Measurements from ENCODE around the gene CSF2RB.

CSF2RB gene

GRCh38 chr22:36922105-36922608 is 8.7 kb downstream of the CSF2RB start:
- H3K27ac ChIP-seq (ENCODE audit: low read depth, low read length): no peak overlapping the region
- H3K27me3 ChIP-seq (ENCODE audit: insufficient read depth, low read length): peaks cover 9% of the 10 kb centered on the region
- H3K4me1 ChIP-seq (ENCODE audit: control insufficient read depth, insufficient read depth, low read length, unreplicated experiment): no peaks in the 10 kb centered on the region
- H3K36me3 ChIP-seq (ENCODE audit: insufficient read depth, low read length): no peaks in the 10 kb centered on the region
- no peak overlapping the region for H2AFZ ChIP-seq (ENCODE audit: low read length, unreplicated experiment)
- H3K4me3 ChIP-seq (ENCODE audit: low read depth, low read length): no peak overlapping the region
- no peaks in the 10 kb centered on the region for H3K79me2 ChIP-seq (ENCODE audit: control insufficient read depth, insufficient read depth, low read length, unreplicated experiment)

GRCh38 chr22:36922711-36923110 is 9.3 kb downstream of the CSF2RB start:
- Histone ChIP-seq H2AFZ (ENCODE audit: low read length, unreplicated experiment) (no peak overlapping the region), H3K27me3 (ENCODE audit: insufficient read depth, low read length) (peaks cover 12% of the 10 kb centered on the region), H3K27ac (ENCODE audit: low read depth, low read length) (no peak overlapping the region), H3K36me3 (ENCODE audit: insufficient read depth, low read length) (no peaks in the 10 kb centered on the region), H3K4me1 (ENCODE audit: control insufficient read depth, insufficient read depth, low read length, unreplicated experiment) (no peaks in the 10 kb centered on the region), H3K4me3 (ENCODE audit: low read depth, low read length) (no peak overlapping the region), H3K79me2 (ENCODE audit: control insufficient read depth, insufficient read depth, low read length, unreplicated experiment) (no peaks in the 10 kb centered on the region)

- Histone ChIP-seq H3K27me3 (ENCODE audit: insufficient read depth, low read length) (peaks cover 16% of the 10 kb centered on the region), H3K79me2 (ENCODE audit: control insufficient read depth, insufficient read depth, low read length, unreplicated experiment) (no peaks in the 10 kb centered on the region), H3K27ac (ENCODE audit: low read depth, low read length) (no peak overlapping the region), H3K36me3 (ENCODE audit: insufficient read depth, low read length) (no peaks in the 10 kb centered on the region), H2AFZ (ENCODE audit: low read length, unreplicated experiment) (no peak overlapping the region), H3K4me3 (ENCODE audit: low read depth, low read length) (no peak overlapping the region), H3K4me1 (ENCODE audit: control insufficient read depth, insufficient read depth, low read length, unreplicated experiment) (no peaks in the 10 kb centered on the region)
Observed at GRCh38 chr22:36923131-36923788, 9.8 kb downstream of the CSF2RB start.

- no peaks in the 10 kb centered on the region for H3K4me1 ChIP-seq (ENCODE audit: control insufficient read depth, insufficient read depth, low read length, unreplicated experiment)
- no peaks in the 10 kb centered on the region for H3K36me3 ChIP-seq (ENCODE audit: insufficient read depth, low read length)
- no peak overlapping the region for H3K4me3 ChIP-seq (ENCODE audit: low read depth, low read length)
- H3K79me2 ChIP-seq (ENCODE audit: control insufficient read depth, insufficient read depth, low read length, unreplicated experiment): no peaks in the 10 kb centered on the region
- H3K27ac ChIP-seq (ENCODE audit: low read depth, low read length): no peak overlapping the region
- H3K27me3 ChIP-seq (ENCODE audit: insufficient read depth, low read length): peaks cover 9% of the 10 kb centered on the region
- no peak overlapping the region for H2AFZ ChIP-seq (ENCODE audit: low read length, unreplicated experiment)
Observed at GRCh38 chr22:36924151-36924698, 10.8 kb downstream of the CSF2RB start.

- H3K27me3 ChIP-seq (ENCODE audit: insufficient read depth, low read length): peaks cover 15% of the 10 kb centered on the region
- H3K4me3 ChIP-seq (ENCODE audit: low read depth, low read length): no peak overlapping the region
- no peaks in the 10 kb centered on the region for H3K36me3 ChIP-seq (ENCODE audit: insufficient read depth, low read length)
- no peaks in the 10 kb centered on the region for H3K79me2 ChIP-seq (ENCODE audit: control insufficient read depth, insufficient read depth, low read length, unreplicated experiment)
- H3K27ac ChIP-seq (ENCODE audit: low read depth, low read length): no peak overlapping the region
- H2AFZ ChIP-seq (ENCODE audit: low read length, unreplicated experiment): no peak overlapping the region
- no peaks in the 10 kb centered on the region for H3K4me1 ChIP-seq (ENCODE audit: control insufficient read depth, insufficient read depth, low read length, unreplicated experiment)
Observed at GRCh38 chr22:36925388-36926290, 12.2 kb downstream of the CSF2RB start.

GRCh38 chr22:36926309-36926708 is 12.9 kb downstream of the CSF2RB start:
- no peak overlapping the region for H3K27ac ChIP-seq (ENCODE audit: low read depth, low read length)
- H3K4me1 ChIP-seq (ENCODE audit: control insufficient read depth, insufficient read depth, low read length, unreplicated experiment): no peaks in the 10 kb centered on the region
- H2AFZ ChIP-seq (ENCODE audit: low read length, unreplicated experiment): no peak overlapping the region
- no peaks in the 10 kb centered on the region for H3K36me3 ChIP-seq (ENCODE audit: insufficient read depth, low read length)
- no peaks in the 10 kb centered on the region for H3K79me2 ChIP-seq (ENCODE audit: control insufficient read depth, insufficient read depth, low read length, unreplicated experiment)
- H3K4me3 ChIP-seq (ENCODE audit: low read depth, low read length): no peak overlapping the region
- H3K27me3 ChIP-seq (ENCODE audit: insufficient read depth, low read length): peaks cover 18% of the 10 kb centered on the region

GRCh38 chr22:36926721-36927435 is 13.4 kb downstream of the CSF2RB start:
- no peak overlapping the region for H3K4me3 ChIP-seq (ENCODE audit: low read depth, low read length)
- H3K27ac ChIP-seq (ENCODE audit: low read depth, low read length): no peak overlapping the region
- peaks cover 21% of the 10 kb centered on the region for H3K27me3 ChIP-seq (ENCODE audit: insufficient read depth, low read length)
- no peaks in the 10 kb centered on the region for H3K36me3 ChIP-seq (ENCODE audit: insufficient read depth, low read length)
- H3K4me1 ChIP-seq (ENCODE audit: control insufficient read depth, insufficient read depth, low read length, unreplicated experiment): no peaks in the 10 kb centered on the region
- H2AFZ ChIP-seq (ENCODE audit: low read length, unreplicated experiment): no peak overlapping the region
- no peaks in the 10 kb centered on the region for H3K79me2 ChIP-seq (ENCODE audit: control insufficient read depth, insufficient read depth, low read length, unreplicated experiment)

GRCh38 chr22:36927671-36928070 is 14.2 kb downstream of the CSF2RB start:
- H3K79me2 ChIP-seq (ENCODE audit: control insufficient read depth, insufficient read depth, low read length, unreplicated experiment): no peaks in the 10 kb centered on the region
- H2AFZ ChIP-seq (ENCODE audit: low read length, unreplicated experiment): no peak overlapping the region
- peaks cover 21% of the 10 kb centered on the region for H3K27me3 ChIP-seq (ENCODE audit: insufficient read depth, low read length)
- H3K4me1 ChIP-seq (ENCODE audit: control insufficient read depth, insufficient read depth, low read length, unreplicated experiment): no peaks in the 10 kb centered on the region
- no peak overlapping the region for H3K27ac ChIP-seq (ENCODE audit: low read depth, low read length)
- H3K4me3 ChIP-seq (ENCODE audit: low read depth, low read length): no peak overlapping the region
- no peaks in the 10 kb centered on the region for H3K36me3 ChIP-seq (ENCODE audit: insufficient read depth, low read length)

- no peaks in the 10 kb centered on the region for H3K4me1 ChIP-seq (ENCODE audit: control insufficient read depth, insufficient read depth, low read length, unreplicated experiment)
- H3K27ac ChIP-seq (ENCODE audit: low read depth, low read length): no peak overlapping the region
Observed at GRCh38 chr22:36928196-36928595, 14.8 kb downstream of the CSF2RB start.

GRCh38 chr22:36928786-36929535 is 15.5 kb downstream of the CSF2RB start:
- no peaks in the 10 kb centered on the region for H3K4me1 ChIP-seq (ENCODE audit: control insufficient read depth, insufficient read depth, low read length, unreplicated experiment)
- H3K27me3 ChIP-seq (ENCODE audit: insufficient read depth, low read length): peaks cover 21% of the 10 kb centered on the region
- H3K36me3 ChIP-seq (ENCODE audit: insufficient read depth, low read length): no peaks in the 10 kb centered on the region
- H2AFZ ChIP-seq (ENCODE audit: low read length, unreplicated experiment): no peak overlapping the region
- H3K4me3 ChIP-seq (ENCODE audit: low read depth, low read length): no peak overlapping the region
- H3K27ac ChIP-seq (ENCODE audit: low read depth, low read length): no peak overlapping the region
- H3K79me2 ChIP-seq (ENCODE audit: control insufficient read depth, insufficient read depth, low read length, unreplicated experiment): no peaks in the 10 kb centered on the region

More at GRCh38 chr22:36928196-36928595, 14.8 kb downstream of the CSF2RB start:
- H2AFZ ChIP-seq (ENCODE audit: low read length, unreplicated experiment): no peak overlapping the region
- no peaks in the 10 kb centered on the region for H3K79me2 ChIP-seq (ENCODE audit: control insufficient read depth, insufficient read depth, low read length, unreplicated experiment)
- H3K4me3 ChIP-seq (ENCODE audit: low read depth, low read length): no peak overlapping the region
- H3K27me3 ChIP-seq (ENCODE audit: insufficient read depth, low read length): peaks cover 21% of the 10 kb centered on the region
- no peaks in the 10 kb centered on the region for H3K36me3 ChIP-seq (ENCODE audit: insufficient read depth, low read length)
